HG03060 (cell line): ENCODE results near the gene UPB1.

Experiments
- ATAC-seq: cut with Tn5 transposase; IDR thresholded peaks from one replicate; pipeline ENCODE4 v1.9.1; 2021; ENCODE audit warnings: low read depth, moderate number of reproducible peaks; ENCODE audit not compliant: unreplicated experiment

The UPB1 gene

GRCh38 chr22:24494528-24495364 lies at the start of gene UPB1:
UPB1 (plus strand) TSS chr22:24495332; CDS start chr22:24495404, 72 bp downstream.
- no peak for ATAC-seq

GRCh38 chr22:24445481-24446259 lies 49.5 kb upstream of the UPB1 start:
- no peak for ATAC-seq

GRCh38 chr22:24446260-24446611 lies 48.9 kb upstream of the UPB1 start:
- ATAC-seq = no peak

- ATAC-seq = no peak
These were observed 44.5 kb upstream of the UPB1 start for GRCh38 chr22:24450610-24451009.

GRCh38 chr22:24451162-24451561 lies 44.0 kb upstream of the UPB1 start:
- ATAC-seq = no peak

DNA sequence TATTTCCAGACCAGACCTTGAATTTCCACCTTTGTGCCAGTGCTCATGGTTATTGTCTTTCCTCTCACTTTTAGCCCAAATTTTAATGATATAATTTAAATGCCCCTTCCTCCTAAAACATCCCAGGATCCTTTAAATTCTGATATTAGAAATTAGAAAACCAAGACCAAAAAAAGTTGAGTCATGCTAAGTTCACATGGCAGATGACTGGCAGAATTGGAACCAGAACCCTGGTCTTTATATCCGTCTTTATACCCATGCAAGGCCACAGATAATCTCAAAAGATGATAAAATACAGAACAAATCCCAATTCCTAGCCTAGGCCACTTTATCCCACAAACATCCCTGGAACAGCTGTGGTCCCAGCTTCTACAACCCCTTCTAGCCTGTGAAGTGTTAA lies 41.3 kb upstream of the UPB1 start:
- no peak for ATAC-seq

DNA sequence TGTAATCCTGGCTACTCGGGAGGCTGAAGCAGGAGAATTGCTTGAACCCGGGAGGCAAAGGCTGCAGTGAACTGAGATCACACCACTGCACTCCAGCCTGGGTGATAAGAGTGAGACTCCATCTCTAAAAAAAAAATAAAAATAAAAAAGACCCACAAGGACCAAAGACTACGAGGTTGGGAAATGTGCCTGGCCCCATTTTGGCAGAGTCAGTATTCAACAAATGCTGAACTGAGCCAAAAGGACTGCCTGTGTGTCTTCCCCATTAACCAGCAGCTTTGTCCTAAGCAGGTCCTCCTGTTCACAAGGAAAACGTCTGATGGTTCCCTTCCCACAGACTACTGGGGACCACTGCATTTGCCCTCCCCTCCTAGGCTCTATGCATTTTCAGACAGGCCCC lies 40.1 kb upstream of the UPB1 start:
- no peak for ATAC-seq

DNA sequence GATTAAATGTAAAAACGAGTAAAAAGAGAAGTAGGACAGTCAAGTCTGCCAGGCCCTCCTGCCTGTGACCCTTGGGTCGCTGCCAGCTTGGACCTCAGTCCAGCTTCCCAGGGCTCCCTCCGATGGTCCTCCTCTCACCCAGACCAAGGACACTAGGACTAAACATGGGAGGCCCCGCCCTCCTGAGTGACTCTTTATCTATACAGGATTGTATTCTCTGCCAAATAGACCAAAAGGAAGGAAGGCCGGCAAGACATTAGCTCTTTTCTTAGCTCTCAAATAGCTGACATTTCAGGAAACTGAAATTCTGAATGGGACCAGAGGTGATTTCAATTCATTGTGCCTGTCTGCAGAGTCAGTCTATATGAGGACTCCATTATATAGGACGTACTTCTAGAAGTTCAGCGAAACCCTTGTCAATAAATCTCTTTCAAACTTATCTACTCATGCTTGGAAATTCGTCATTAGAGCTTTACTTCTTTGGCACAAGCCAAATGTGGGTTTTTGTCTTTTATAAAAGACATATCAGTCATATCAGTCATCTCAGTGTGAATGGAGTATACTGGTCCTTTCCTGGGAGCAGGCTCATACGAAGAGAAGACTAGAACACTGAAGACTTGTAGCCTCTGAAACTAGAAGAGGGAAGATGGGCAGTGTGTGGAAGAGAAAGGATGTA lies 39.2 kb upstream of the UPB1 start:
- no peak for ATAC-seq

DNA sequence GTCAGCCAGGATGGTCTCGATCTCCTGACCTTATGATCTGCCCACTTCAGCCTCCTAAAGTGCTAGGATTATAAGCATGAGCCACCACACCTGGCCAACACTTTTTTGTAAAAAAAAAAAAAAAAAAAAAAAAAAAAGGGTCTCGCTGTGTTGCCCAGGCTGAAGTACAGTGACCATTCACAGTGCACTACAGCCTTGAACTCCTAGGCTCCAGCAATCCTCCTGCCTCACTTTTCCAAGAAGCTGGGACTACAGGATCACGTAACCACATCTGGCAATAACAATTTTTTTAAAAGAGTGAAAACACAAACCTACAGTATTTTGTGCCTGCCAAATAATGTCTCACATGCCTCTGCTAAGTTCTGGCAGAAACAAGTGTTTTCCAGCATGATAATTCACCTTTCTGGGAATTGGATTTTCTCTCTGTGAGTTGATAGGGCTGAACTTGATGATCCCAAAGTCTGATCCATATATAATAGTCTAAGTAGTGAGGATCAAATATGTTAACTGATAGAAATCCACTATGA lies 37.2 kb upstream of the UPB1 start:
- no peak for ATAC-seq

DNA sequence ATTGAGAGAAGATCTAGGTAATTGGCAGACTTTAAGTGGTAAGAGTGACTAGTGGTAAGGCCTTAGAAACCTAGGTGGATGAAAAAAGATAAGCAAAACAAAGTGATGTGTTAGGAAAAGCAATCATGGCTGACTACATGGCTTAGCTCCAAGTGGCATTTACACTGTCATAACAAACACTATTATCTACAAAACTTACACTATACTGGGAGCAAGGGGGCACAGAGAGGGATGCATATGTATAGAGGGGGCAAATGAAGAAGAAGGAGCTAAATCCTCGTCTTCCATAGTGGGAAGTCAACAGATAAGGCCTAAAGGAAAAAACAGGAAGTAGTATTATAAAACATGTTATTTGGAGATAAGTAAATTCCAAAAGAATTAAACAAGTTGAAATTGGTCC lies 35.2 kb upstream of the UPB1 start:
- ATAC-seq = no peak

- no peak for ATAC-seq
These were observed 34.6 kb upstream of the UPB1 start for GRCh38 chr22:24460418-24461089.

DNA sequence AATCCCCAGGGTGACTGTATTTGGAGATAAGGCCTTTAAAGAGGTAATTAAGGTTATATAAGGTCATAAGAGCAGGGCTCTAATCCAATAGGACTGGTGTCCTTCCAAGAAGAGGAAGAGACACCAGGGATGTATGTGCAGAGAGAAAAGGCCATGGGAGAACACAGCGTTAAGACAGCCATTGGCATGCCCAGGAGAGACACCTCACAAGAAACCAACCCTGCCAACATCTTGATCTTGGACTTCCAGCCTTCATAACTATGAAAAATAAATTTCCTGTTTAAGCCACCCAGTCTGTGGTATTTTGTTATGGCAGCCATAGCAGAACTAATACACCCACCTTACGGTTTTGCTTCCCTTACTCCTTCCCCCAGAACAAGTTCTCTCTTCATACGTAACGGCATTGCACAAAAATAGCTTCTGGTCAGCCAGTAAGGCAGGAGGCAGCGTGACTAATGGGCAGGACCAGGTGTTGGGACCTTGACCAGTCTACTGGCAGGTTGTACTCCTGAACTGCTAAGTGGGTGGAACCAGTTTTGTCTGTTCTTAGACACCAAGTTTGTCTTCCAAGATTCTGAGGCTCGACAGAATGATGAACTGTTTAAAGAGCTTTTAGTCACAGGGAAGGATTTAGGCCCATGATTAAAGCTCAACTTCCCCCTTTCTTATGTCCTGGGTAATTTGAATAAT lies 31.9 kb upstream of the UPB1 start:
- ATAC-seq = no peak

DNA sequence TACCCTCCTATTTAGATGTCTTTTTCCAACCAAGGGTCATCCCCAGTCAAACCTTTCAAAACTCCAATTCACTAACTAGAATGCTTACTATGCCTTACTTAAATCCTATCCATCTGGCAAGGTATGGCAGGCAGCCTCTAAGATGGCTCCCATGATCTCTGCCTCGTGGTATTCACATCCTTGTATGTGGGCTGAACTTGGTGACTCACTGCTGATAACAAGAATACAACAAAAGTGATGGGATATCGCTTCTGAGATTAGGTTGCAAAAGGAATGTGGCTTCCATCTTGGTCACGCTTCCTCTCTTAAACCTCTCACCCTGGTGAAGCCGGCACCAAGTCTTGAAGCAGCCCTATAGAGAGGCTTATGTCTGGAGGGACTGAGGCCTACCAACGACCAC lies 29.6 kb upstream of the UPB1 start:
- no peak for ATAC-seq

GRCh38 chr22:24465975-24466374 lies 29.2 kb upstream of the UPB1 start:
- no peak for ATAC-seq

GRCh38 chr22:24466716-24467328 lies 28.3 kb upstream of the UPB1 start:
- no peak for ATAC-seq

- no peak for ATAC-seq
These were observed 27.8 kb upstream of the UPB1 start for GRCh38 chr22:24467340-24467739.

GRCh38 chr22:24471570-24471969 lies 23.6 kb upstream of the UPB1 start:
- no peak for ATAC-seq

GRCh38 chr22:24473284-24473683 lies 21.8 kb upstream of the UPB1 start:
- no peak for ATAC-seq

- no peak for ATAC-seq
These were observed 20.9 kb upstream of the UPB1 start for GRCh38 chr22:24474221-24474620.
